Suppressor macrophage treated with lipopolysaccharide for 4 hours (primary cell): ENCODE measurements around the gene CBX3.
A peak's percentile ranks its signal among the peaks of the same experiment; 100 is the strongest.
"Not testable (repeated sequence)": the region's sequence is repeated elsewhere in the genome, so short reads cannot be mapped to it uniquely, and the experiment has no call there.

Source experiments
- DNase-seq: peaks from one replicate; pipeline ENCODE4 v3.0.0-alpha.2; 2020

Gene CBX3

DNA sequence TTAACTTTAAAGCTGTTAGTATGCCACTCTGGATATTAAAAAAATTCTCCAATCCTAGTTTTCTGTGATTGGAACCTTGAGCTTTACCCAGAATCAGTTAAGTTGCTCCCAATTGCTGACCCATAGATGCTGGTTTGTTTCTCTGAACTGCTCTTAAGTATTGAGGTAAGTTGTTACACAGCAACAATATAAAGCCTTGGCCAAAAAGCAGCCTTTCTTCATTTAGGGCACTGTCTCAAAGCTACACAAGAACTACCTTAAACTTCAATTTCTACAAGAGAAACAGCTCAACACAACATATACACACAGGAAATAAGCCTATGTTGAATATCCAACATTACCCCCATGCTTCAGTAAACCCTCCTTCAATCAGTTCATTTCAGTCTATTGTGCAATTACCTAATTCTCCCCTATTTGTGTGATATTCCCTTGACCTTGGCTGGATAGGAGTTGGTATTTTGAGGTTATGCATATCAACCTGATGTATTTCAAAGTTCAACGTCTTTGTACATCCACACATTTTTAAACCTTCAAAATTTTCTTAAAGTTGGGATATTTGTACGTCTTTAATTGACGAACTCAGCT lies 12.5 kb upstream of the CBX3 start:
- DNase-seq = no peak

DNA sequence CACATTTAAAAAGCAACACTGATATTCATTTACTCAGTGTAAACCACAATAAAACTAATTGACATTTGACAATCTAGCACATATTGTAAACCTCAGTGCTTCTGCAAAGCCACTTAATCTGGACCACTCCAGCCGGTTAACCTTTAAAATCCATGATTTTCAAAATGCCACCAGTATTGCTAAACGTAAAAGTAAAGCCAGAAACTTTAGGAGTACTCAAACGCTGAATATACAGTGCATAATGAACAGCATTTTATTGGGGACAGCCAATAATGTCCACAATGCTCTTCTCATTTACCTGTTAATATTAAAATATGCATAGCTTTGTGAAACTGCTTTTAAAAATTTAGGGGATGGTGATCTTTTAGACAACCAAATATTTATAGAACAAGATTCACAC lies 11.8 kb upstream of the CBX3 start:
- DNase-seq = no peak

DNA sequence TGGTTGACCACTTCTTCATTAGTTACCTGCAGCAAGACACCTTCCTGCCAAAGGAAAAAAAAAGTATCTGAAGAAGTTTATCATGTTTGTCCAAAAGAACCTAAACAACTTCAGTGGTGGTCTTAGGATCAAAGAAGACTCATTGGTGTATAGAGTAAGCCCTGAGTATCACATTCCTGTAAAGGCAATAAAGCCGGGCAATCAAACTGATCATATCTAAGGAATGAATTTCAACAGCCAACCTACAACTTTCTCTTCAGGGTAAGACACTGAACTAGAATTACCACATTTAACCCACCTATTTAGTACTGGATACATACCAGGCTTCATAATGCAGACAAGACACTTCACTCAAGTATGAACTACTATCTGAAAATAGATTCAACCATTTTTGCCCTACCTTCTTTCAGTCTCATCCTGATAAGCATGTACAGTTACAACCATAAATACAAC lies 11.1 kb upstream of the CBX3 start:
- no peak for DNase-seq

DNA sequence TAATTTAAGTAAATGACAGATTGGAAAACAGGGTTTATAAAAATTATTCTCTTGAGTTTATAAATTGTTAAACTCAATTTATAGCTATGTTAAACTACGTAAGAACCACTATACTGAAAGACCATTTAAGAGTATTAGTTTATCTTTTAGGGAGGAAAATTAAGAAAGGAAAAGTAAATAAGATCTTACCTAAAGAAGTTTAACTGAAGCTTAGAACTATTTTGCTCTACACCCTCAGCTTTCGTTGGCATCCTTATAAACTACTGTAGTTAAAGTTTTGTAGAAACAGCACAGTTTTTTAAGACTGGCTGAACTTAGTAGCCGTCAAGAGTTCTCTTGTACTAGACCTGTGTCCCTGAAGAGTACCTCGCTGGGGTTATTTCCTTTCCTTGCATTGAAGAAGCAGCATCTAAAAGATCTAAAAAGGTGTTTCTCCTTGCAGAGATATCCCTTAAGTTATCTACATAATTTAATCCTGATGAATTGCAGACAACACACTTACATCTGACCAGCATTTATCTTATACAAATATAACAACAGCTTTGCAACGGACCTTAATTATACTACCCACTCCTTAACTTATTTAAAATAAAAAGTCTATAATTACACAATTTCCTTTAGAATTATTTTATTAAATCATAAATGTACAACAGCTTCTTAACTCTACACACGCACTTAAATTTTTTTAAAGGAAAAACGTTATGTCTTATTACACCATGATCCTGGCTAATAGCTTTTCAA lies 10.1 kb upstream of the CBX3 start:
- DNase-seq = no peak

DNA sequence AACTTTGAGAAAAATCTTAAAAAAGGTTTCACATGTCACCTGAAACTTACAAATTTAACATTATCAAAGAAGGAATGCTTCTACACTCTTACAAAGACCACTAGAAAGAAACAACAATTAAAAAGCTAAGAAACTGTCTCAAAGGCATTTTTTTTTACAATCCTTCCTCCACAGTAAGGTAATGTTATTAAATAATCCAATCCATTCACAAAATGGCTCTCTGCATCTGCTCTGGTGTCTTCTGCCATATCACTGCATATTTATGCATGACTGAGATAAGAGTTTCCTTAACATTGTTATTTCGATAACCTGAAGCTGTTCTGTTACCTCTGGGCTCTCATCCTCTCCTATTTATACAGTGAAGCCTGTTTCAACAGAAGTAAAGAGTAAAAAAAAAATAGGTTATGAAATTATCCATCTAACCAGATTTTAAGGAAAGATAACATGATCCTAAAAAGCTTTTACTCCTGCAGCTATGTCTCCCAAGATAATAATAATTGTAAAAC lies 9.5 kb upstream of the CBX3 start:
- DNase-seq = no peak

DNA sequence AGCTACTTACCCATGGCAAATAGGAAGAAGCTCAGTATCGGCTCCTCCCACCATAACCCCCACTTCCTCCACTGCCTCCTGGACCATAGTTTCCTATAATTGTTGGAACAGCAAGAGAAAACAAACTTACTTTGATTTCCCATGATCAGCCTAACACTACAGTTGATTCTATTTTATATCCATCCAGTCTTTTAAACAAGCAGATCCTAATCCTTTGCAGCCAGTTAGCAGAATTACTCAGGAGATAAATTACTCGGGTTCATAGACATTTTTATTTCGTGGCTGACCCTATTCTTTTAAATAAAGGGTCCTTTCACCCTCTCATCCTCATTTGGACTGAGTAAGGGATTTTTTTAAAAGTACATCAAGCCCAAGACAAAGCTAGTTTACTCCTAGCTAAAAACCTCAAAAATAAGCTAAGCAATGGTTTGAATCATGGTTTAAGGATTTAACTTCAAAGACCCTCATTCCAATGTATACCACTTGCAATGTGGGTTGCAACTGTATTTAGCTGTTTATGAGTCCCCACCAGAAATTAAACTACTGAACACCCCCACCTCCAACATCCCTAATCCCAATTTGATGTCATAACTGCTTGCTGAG lies 9.0 kb upstream of the CBX3 start:
- DNase-seq = no peak

DNA sequence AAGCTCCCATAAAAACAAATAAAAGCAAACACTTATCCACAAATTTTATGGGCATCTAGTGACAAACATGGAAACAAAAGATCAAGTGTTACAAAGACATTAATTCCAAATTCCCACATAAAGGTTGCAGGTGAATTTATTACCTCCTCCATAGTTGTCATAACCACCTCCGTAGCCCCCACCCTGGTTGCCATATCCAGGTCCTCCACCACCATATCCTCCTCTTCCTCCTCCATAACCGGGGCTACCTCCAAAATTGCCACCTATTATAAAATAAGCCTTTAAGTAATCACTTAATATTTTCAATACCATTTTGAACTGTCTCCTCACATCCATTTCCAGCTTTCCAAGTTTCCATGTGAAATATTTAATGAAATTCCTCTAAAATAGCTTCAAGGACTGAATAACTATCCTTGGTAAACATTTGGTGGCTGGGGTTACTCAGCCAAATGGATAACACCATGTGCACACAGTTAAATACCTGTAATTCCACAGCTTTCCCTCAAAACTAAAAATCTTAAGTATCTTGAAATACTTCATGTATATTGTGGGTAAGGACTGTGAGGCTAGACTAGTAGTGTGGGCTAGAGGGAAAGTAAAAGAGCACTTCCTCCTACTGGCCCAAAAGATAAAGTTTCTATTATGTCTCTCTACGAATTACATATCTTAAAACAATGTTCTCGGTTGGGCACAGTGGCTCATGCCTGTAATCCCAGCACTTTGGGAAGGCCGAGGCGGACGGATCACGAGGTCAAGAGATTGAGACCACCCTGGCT lies 7.9 kb upstream of the CBX3 start:
- no peak for DNase-seq

DNA sequence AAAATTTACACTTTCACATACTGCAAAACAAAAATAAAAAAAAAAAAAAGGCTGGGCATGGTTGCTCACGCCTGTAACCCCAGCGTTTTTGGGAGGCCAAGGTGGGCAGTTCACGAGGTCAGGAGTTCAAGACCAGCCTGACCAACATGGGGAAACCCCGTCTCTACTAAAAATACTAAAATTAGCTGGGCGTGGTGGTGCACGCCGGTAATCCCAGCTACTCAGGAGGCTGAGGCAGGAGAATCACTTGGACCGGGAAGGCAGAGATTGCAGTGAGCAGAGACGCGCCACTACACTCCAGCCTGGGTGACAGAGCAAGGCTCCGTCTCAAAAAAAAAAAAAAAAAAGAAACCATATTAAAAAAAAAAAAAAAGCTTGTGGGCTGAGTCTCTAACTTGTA lies 6.8 kb upstream of the CBX3 start:
- not testable (repeated sequence) for DNase-seq

DNA sequence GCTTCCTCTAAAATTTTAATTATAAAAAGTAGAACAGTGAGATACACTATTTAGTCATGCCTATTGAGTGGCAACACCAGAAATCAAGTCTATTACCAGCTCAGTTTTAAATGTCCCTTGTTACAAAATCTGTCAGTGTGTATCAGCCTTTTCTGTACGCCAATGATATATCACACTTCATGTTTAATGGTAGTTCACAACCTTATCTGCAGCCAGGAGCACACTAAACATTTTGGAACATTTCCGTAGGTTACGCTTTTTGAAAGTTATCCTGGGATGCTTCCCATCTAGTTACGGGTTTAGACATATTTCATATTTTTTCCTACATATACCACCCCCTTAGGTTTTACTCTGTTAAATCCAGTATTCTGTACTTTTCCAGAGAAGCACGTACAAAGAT lies 6.4 kb upstream of the CBX3 start:
- no peak for DNase-seq

DNA sequence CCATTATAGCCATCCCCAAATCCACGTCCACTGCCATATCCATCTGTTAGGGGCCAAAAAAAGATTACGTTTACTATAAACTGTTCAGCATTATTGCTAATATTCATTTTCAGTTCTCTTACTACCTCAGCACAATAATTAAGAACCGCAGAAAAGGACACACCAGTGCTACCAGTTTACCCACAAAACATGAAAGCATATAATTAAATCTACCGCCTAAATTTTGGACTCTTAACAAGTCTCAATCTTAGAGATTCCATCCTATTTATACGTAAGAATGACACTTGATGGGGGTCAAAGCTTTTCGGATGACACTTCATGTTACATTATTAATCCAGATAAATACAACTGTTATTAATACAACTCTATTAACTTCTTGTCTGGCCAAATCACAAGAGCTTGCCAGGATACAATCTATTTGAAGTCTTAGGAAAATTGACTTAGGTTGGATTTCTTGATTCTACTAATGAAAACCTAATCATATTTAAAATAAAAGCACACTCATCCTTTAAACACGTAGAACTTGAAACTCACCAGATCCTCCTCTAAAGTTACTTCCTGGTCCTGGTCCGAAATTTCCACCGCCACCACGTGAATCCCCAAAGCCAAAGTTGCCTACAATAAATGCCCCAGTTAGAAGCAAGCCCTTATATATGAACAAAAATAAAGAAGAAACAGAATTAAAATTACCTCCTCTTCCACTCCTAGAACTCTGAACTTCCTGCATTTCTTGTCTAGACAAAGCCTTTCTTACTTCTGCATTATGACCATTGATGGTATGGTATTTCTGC lies 5.5 kb upstream of the CBX3 start:
- DNase-seq = peak; percentile 27

DNA sequence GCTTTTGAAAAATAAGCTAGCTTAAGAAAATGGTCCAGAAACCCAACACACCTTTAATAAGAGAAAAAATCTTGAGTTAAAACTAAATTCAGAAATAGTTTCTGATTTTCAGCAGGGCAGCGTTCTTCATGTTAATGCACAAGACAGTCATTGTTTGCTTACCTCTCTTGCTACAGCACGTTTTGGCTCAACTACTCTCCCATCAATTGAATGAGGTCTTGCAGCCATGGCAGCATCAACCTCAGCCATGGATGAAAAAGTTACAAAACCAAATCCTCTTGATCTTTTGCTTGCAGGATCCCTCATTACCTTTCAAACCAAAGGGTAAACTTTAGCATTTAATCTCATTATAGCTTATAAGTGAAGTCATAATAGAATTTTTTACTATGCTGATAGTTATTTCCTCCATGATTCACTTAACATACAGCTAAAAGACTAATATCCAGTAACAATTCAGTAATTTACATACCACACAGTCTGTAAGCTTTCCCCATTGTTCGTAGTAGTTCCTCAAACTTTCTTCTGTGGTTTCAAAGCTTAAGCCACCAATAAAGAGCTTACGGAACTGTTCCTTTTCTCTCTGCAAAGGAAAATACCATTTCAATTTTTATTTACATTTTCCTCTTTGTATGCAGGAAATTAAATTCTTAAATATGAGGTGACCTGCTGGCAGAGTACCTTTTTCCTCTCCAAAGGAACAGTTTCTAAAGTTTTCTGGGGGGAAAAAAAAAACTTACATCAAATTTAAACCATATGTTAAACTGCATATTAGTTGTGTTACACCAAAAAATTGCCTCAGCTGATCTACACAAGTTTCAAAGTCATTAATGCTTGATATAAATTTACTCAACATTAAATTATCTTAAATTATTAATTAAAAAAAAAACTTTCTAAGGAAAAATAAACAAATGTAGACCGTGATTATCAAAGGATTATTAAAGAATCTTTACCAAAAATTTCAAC lies 4.1 kb upstream of the CBX3 start:
- DNase-seq = peak; percentile 88

DNA sequence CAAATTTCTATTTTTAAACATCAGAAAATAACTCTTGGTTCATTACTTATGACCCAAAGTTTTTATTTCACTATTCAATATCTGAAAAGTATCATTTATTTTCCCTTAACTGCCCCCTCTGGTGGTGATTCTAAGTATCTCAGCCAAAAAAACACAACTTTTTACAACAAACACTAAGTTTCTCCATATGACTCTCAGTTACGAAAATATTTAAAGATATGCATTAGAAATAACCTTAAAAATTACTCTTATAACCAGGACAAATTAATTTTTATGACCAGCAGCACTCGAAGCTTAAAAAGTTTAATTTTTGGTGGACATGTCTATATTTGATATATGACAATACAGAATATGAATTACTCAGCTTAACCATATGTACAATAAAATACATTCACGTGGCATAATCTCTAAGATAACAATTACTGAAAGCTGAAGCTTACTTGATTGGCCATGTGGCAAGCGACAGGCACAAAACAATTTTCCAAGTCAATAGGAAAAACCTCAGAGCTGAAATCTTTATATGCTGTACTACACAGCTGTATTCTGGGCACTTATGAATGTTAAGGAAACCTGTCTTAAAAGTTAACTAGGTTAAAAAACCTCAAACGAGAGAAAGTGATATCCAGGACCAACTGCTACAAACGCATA lies 3.3 kb upstream of the CBX3 start:
- DNase-seq = peak; percentile 71

DNA sequence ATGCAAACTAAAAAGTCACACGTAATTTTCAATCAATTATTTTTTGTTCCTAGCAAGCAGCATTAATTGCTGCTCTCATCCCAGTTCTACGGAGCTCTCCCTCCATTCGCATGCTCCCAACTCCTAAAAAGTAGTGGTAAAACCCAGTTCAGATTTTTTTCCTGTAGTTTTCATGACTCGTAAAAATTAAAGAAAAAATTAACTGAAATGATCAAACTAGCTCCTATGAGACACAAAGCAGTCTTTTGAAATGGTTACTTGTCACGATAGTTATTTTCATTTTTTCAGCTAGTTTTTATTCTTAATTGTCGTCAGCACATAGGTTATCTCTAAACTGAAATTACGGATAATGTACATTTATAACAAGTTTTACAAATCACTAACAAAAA lies 2.8 kb upstream of the CBX3 start:
- DNase-seq = peak; percentile 12

DNA sequence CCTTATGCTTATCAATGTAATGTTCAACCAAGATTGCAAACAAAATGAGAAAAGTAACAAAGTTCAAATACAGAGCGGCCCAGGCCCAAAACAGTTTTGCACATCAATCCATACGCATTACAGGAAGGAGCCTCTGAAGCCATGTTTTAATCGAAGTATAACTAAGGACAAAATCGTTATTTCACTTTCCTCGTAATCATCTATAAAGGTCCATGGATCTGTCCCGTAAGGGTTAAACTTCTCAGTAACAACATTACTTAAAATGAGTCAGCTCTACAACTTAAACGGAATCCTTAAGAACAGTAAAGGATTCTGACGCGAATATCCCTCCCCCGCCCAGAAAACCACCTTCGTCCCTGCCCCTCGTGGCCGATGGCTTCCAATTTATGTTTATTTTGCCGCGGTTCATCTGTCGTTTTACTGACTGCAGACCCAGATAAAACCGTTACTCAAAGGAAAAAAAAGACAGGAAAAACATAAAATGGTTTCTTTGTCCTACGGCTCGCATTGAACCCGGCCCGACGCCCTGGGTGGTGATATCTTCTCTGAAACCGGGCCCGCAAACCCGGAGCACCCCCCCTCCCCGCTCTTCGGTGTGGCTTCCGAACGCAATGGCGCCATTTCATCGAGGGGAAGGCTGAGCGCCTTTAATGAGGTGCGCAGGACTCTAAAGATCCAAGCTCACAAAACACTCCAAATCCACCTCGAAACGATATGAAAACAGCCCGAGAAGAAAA lies 2.1 kb upstream of the CBX3 start:
- peak; percentile 67 for DNase-seq

DNA sequence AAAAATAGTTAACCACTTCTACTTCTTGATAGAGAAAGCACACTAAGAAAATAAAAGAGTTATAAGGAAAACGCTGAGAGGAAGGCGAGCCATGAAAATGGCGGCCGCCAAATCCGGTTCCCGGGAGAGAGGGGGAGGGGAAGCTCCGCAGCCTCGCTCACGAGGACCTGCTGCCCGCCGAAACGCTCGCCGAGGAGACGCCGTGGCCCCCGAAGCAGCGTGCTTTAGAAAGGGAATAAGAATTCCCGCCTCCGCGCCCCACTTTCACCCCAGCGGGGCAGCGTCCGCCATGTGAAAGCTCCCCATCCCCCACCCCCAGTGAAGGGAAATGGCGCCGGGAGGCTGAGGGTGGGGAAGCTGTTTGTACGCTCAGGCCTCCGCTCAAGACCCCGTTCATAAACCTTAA lies 1.5 kb upstream of the CBX3 start:
- peak; percentile 72 for DNase-seq

DNA sequence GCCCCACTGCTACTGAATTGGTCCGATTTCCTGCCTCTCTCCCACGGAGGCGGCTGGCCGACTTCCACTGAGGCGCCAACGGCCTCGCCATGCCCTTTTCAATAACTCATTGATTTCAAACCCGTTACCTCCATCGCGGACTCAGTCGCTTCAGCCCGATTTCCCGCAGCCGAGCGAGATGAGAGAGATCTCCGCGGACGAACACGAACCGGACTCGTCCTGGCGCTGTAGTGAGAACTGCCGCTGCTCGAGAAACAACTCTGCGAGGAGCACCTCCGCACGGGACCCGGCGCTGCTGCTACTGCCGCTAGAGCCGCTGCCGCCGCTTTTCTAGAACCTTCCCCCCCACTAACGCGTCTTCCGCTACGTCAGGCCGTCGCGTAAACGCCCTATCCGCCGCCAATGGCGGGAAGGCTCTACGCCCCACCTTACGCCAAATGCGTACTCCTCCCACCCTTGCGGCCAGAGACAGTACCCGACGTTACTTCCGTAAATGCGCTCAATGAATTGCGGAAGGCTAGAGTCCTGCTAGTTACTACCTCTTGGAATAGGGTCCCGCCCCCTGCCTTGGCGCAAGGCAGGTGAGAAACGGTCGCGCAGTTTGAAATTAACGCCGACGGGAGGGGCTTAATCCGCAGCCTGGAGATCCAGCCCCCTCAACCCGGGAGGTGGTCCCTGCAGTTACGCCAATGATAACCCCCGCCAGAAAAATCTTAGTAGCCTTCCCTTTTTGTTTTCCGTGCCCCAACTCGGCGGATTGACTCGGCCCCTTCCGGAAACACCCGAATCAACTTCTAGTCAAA lies 900 bp upstream of the CBX3 start, which contains the start of gene HNRNPA2B1:
Gene HNRNPA2B1 (minus strand): TSS at position 303 of the 803 bp plus-strand sequence. CDS start 169 bp downstream, at position 134.
- DNase-seq = peak; percentile 98

DNA sequence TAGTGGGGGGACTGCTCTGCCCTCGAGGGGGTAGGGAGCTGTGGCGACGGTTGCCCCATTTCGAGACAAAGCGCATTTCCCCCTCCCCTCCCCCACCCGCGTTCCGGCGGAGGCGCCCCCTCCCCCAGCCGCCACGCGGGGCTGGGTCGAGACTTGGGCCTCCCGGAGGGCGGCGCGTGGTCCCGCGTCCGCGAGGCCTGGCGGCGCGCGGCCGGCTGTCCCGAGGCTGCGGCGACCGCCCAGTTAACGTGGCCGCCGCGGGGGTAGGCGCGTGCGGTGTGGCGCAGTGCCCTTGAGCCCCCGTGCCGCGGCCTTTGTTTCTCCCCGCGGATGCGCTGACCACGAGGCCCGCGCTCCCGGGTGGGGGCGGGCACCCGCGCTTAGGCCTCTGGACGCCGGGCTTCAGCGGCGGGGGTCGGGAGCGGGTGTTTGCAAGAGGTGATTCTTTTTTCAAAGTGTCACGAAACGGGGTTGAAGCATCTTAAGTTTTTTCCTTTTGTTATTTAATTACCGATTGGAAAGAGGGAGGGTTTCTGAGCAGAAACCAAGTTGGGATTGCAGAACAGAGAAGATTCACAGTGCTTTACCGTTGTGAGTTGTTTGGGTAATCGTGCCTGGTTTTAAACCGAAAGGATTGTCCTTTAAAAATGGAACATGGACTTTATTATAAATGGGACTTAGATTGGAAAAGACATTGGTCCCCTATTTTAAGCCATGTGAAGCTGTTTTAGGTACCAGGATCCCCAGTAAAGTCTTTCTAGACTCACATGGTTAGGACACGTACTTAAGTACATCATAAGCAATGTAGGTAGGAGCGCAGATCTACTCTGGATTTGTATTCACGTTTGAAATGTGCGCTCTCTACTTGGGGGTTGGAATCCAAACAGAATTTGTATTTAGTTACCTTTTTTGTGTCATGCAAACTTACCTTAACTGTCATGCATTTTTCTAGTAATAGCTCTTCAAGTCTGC lies 760 bp downstream of the CBX3 start:
- DNase-seq = peak; percentile 34

DNA sequence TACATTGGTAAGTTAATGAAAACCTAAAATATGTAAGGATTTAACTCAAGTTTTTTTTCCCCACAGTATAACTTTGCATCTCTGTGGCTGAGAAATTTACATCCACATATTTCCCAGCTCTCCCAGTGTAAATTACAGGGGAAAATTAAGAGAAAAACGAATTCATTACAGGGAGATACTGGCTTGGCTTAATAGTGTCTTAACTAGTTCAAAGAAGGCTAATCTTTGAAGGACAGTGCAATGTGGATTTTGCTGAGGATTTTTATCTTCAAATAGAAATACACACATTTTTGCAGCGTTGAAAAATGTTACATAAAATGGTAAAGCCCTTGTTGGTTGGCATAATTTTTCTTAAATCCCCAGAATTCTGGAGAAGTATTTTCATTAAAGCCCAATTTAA lies 1.5 kb downstream of the CBX3 start:
- DNase-seq = no peak
